WTC11 (cell line): ENCODE measurements around the gene SLC22A31.

Source experiments
- ESRRA ChIP-seq: sonication (generic); formaldehyde crosslinking; IDR thresholded peaks from 2 replicates; pipeline ENCODE4 v1.8.1; 2022; ENCODE audit warnings: mild to moderate bottlenecking, missing genetic modification reagents, borderline replicate concordance
- SMAD3 ChIP-seq: sonication (generic); formaldehyde crosslinking; IDR thresholded peaks from 2 replicates; pipeline ENCODE4 v1.8.0; 2022; ENCODE audit warnings: missing genetic modification reagents, mild to moderate bottlenecking, borderline replicate concordance
- TEAD1 ChIP-seq: sonication (generic); formaldehyde crosslinking; IDR thresholded peaks from 2 replicates; pipeline ENCODE4 v1.8.0; 2022; ENCODE audit warnings: mild to moderate bottlenecking, missing genetic modification reagents
- ZNF138 ChIP-seq: sonication (generic); formaldehyde crosslinking; conservative IDR thresholded peaks from 2 replicates; pipeline ENCODE4 v1.8.1; 2022; ENCODE audit warnings: mild to moderate bottlenecking, moderate library complexity, missing genetic modification reagents
- ZNF416 ChIP-seq: fragments of 250-450 bp; sonication (Bioruptor Pico); IDR thresholded peaks from 2 replicates; pipeline ENCODE4 v1.9.0; 2021; ENCODE audit warnings: mild to moderate bottlenecking, inconsistent platforms
- TF ChIP-seq, protein P1 (sequence below): fragments of 200-600 bp; IDR thresholded peaks from 2 replicates; pipeline ENCODE4 v1.8.0; 2022; ENCODE audit warnings: antibody characterized with exemption
- TF ChIP-seq, protein P2 (sequence below): sonication (generic); formaldehyde crosslinking; IDR thresholded peaks from 2 replicates; pipeline ENCODE4 v1.8.0; 2023; ENCODE audit warnings: missing genetic modification reagents, mild to moderate bottlenecking, borderline replicate concordance
- TF ChIP-seq, protein P3 (sequence below): sonication (generic); formaldehyde crosslinking; IDR thresholded peaks from 2 replicates; pipeline ENCODE4 v1.8.1; 2022; ENCODE audit warnings: mild to moderate bottlenecking, missing genetic modification reagents, moderate library complexity, borderline replicate concordance
- TF ChIP-seq, protein P4 (sequence below): sonication (generic); formaldehyde crosslinking; IDR thresholded peaks from 2 replicates; pipeline ENCODE4 v1.8.1; 2023; ENCODE audit warnings: mild to moderate bottlenecking, missing genetic modification reagents, moderate library complexity
- TF ChIP-seq, protein P5 (sequence below): sonication (generic); formaldehyde crosslinking; IDR thresholded peaks from 2 replicates; pipeline ENCODE4 v1.8.1; 2022; ENCODE audit warnings: low read depth, mild to moderate bottlenecking, moderate library complexity, missing genetic modification reagents, borderline replicate concordance
- TF ChIP-seq, protein P6 (sequence below): sonication (generic); formaldehyde crosslinking; IDR thresholded peaks from 2 replicates; pipeline ENCODE4 v1.8.0; 2022; ENCODE audit warnings: mild to moderate bottlenecking, missing genetic modification reagents

DNA sequence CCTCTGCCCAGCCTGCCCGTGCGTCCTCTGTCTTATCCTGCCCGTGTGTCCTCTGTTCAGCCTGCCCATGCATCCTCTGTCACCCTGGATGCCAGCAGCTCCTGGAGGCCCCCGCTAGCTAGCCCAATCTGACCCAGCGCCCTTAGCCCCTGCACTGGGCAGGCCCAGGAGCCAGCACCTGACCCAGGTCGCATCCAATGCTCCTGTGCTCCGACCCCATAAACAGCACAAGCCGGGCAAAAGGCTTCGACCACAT, 15.7 kb downstream of the SLC22A31 start:
- TF ChIP-seq, protein P1, sequence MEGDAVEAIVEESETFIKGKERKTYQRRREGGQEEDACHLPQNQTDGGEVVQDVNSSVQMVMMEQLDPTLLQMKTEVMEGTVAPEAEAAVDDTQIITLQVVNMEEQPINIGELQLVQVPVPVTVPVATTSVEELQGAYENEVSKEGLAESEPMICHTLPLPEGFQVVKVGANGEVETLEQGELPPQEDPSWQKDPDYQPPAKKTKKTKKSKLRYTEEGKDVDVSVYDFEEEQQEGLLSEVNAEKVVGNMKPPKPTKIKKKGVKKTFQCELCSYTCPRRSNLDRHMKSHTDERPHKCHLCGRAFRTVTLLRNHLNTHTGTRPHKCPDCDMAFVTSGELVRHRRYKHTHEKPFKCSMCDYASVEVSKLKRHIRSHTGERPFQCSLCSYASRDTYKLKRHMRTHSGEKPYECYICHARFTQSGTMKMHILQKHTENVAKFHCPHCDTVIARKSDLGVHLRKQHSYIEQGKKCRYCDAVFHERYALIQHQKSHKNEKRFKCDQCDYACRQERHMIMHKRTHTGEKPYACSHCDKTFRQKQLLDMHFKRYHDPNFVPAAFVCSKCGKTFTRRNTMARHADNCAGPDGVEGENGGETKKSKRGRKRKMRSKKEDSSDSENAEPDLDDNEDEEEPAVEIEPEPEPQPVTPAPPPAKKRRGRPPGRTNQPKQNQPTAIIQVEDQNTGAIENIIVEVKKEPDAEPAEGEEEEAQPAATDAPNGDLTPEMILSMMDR, result no peak
- TF ChIP-seq SMAD3 (CRISPR knock-in tag) (no peak), ESRRA (no peak), ZNF138 (CRISPR knock-in tag) (no peak), ZNF416 (no peak), TEAD1 (CRISPR knock-in tag) (no peak)
- TF ChIP-seq, protein P2, sequence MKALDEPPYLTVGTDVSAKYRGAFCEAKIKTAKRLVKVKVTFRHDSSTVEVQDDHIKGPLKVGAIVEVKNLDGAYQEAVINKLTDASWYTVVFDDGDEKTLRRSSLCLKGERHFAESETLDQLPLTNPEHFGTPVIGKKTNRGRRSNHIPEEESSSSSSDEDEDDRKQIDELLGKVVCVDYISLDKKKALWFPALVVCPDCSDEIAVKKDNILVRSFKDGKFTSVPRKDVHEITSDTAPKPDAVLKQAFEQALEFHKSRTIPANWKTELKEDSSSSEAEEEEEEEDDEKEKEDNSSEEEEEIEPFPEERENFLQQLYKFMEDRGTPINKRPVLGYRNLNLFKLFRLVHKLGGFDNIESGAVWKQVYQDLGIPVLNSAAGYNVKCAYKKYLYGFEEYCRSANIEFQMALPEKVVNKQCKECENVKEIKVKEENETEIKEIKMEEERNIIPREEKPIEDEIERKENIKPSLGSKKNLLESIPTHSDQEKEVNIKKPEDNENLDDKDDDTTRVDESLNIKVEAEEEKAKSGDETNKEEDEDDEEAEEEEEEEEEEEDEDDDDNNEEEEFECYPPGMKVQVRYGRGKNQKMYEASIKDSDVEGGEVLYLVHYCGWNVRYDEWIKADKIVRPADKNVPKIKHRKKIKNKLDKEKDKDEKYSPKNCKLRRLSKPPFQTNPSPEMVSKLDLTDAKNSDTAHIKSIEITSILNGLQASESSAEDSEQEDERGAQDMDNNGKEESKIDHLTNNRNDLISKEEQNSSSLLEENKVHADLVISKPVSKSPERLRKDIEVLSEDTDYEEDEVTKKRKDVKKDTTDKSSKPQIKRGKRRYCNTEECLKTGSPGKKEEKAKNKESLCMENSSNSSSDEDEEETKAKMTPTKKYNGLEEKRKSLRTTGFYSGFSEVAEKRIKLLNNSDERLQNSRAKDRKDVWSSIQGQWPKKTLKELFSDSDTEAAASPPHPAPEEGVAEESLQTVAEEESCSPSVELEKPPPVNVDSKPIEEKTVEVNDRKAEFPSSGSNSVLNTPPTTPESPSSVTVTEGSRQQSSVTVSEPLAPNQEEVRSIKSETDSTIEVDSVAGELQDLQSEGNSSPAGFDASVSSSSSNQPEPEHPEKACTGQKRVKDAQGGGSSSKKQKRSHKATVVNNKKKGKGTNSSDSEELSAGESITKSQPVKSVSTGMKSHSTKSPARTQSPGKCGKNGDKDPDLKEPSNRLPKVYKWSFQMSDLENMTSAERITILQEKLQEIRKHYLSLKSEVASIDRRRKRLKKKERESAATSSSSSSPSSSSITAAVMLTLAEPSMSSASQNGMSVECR (CRISPR knock-in tag), result no peak
- TF ChIP-seq, protein P3, sequence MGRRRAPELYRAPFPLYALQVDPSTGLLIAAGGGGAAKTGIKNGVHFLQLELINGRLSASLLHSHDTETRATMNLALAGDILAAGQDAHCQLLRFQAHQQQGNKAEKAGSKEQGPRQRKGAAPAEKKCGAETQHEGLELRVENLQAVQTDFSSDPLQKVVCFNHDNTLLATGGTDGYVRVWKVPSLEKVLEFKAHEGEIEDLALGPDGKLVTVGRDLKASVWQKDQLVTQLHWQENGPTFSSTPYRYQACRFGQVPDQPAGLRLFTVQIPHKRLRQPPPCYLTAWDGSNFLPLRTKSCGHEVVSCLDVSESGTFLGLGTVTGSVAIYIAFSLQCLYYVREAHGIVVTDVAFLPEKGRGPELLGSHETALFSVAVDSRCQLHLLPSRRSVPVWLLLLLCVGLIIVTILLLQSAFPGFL (CRISPR knock-in tag), result no peak
- TF ChIP-seq, protein P4, sequence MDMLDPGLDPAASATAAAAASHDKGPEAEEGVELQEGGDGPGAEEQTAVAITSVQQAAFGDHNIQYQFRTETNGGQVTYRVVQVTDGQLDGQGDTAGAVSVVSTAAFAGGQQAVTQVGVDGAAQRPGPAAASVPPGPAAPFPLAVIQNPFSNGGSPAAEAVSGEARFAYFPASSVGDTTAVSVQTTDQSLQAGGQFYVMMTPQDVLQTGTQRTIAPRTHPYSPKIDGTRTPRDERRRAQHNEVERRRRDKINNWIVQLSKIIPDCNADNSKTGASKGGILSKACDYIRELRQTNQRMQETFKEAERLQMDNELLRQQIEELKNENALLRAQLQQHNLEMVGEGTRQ, result no peak
- TF ChIP-seq, protein P5, sequence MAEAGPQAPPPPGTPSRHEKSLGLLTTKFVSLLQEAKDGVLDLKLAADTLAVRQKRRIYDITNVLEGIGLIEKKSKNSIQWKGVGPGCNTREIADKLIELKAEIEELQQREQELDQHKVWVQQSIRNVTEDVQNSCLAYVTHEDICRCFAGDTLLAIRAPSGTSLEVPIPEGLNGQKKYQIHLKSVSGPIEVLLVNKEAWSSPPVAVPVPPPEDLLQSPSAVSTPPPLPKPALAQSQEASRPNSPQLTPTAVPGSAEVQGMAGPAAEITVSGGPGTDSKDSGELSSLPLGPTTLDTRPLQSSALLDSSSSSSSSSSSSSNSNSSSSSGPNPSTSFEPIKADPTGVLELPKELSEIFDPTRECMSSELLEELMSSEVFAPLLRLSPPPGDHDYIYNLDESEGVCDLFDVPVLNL (CRISPR knock-in tag), result no peak
- TF ChIP-seq, protein P6, sequence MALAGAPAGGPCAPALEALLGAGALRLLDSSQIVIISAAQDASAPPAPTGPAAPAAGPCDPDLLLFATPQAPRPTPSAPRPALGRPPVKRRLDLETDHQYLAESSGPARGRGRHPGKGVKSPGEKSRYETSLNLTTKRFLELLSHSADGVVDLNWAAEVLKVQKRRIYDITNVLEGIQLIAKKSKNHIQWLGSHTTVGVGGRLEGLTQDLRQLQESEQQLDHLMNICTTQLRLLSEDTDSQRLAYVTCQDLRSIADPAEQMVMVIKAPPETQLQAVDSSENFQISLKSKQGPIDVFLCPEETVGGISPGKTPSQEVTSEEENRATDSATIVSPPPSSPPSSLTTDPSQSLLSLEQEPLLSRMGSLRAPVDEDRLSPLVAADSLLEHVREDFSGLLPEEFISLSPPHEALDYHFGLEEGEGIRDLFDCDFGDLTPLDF (CRISPR knock-in tag), result no peak
